Right lobe of liver (tissue), 4 donors: Measurements from ENCODE around the gene B4GALT1.

Experiments
- CTCF ChIP-seq, 4 donors: fragments of 200-600 bp in 3 of 4; fragments of 450-650 bp in 1 of 4; IDR thresholded peaks; one replicate each; pipeline versions ENCODE4 v1.5.1 to v1.8.0; 2016 to 2022; ENCODE audit warnings: antibody characterized with exemption in 4 of 4, mild to moderate bottlenecking in 2 of 4
- POLR2A ChIP-seq: fragments of 450-650 bp; IDR thresholded peaks from one replicate; pipeline ENCODE4 v1.6.1; 2017; ENCODE audit warnings: antibody characterized with exemption, mild to moderate bottlenecking
- donor health status: DM: no; HTN: no; CAD: no.
- donor health status: DM: no; HTN: no; CAD: no.
- donor health status: DM: no; HTN: yes; CAD: no.

- TF ChIP-seq CTCF (IDR thresholded peaks at IDR 0.05) (no peak), POLR2A (no peak)
These were observed 65.8 kb downstream of the B4GALT1 start for GRCh38 chr9:33101104-33101951.
